Fibroblast of lung (primary cell): ENCODE data around the gene PSG2.
"Not testable (repeated sequence)": the region's sequence is repeated elsewhere in the genome, so short reads cannot be mapped to it uniquely, and the experiment has no call there.

Experiments used
- EZH2 ChIP-seq: IDR thresholded peaks from 2 replicates; pipeline ENCODE4 v1.5.1; 2012; ENCODE audit warnings: low read length, control low read depth, mild to moderate bottlenecking; ENCODE audit errors: missing control alignments
- TF ChIP-seq, protein P1 (sequence below), 2 donors: IDR thresholded peaks in 1 of 2; conservative IDR thresholded peaks in 1 of 2; 1 replicate in 1 of 2; 2 replicates in 1 of 2; pipeline ENCODE4 v1.5.1; 2011 to 2012; ENCODE audit warnings: low read length in 2 of 2, control low read depth in 1 of 2, inconsistent platforms in 1 of 2, low read depth in 1 of 2, mild to moderate bottlenecking in 1 of 2

DNA sequence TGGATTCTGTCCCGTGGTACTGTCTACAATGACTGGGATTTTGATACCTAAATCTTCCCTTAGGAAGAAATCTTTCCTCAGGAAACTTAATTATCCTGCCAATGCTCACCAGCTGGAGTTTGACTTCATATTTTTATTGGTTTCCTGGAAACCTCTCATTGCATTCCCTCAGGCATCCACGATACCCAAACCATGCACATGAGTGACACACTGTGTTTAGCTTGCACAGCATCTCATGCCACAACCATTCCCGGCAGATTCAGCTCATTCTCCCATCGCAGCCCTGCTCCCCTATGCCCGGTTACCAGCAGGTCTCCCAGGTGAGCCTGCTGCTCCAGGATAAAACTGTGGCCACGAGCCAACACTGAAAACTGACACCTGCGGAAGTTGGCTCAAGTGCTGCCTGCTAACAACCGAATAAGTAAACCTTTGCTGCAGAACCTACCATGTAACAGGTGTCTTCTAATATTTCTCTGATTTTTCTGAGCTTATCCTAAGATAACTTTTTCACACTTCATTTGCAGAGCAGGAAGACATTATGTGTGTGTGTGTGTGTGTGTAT lies 48.9 kb upstream of the PSG2 start:
- TF ChIP-seq, protein P1, sequence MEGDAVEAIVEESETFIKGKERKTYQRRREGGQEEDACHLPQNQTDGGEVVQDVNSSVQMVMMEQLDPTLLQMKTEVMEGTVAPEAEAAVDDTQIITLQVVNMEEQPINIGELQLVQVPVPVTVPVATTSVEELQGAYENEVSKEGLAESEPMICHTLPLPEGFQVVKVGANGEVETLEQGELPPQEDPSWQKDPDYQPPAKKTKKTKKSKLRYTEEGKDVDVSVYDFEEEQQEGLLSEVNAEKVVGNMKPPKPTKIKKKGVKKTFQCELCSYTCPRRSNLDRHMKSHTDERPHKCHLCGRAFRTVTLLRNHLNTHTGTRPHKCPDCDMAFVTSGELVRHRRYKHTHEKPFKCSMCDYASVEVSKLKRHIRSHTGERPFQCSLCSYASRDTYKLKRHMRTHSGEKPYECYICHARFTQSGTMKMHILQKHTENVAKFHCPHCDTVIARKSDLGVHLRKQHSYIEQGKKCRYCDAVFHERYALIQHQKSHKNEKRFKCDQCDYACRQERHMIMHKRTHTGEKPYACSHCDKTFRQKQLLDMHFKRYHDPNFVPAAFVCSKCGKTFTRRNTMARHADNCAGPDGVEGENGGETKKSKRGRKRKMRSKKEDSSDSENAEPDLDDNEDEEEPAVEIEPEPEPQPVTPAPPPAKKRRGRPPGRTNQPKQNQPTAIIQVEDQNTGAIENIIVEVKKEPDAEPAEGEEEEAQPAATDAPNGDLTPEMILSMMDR (conservative IDR thresholded peaks at IDR 0.05 in 1 of 2, IDR thresholded peaks at IDR 0.05 in 1 of 2; ENCODE audit: low read depth in 1 of 2, low read length in 2 of 2) = not testable (repeated sequence)
- not testable (repeated sequence) for TF ChIP-seq EZH2
